Measurements from ENCODE around the gene KLHL29. TPM values are rescaled to one million over a fixed set of nuclear protein-coding genes. Genes with fewer than 3 reads are reported as not detected.

KLHL29 gene
- total RNA-seq, 1 donor from 2014 or later, result 4.4 TPM

- H3K4me1 Mint-ChIP-seq (ENCODE audit: low read depth), result peaks cover 4% of the 10 kb centered on the region
- no peak for DNase-seq (ENCODE audit: low spot score, unreplicated experiment)
- no peak overlapping the region for H3K4me3 Mint-ChIP-seq (ENCODE audit: low read depth)
- H3K36me3 Mint-ChIP-seq (ENCODE audit: insufficient read depth), result no peaks in the 10 kb centered on the region
- H3K27ac Mint-ChIP-seq, result no peak overlapping the region
- H3K27me3 Mint-ChIP-seq, result peaks cover 7% of the 10 kb centered on the region
- no peaks in the 10 kb centered on the region for H3K9me3 Mint-ChIP-seq (ENCODE audit: low read depth)
- no peak for TF ChIP-seq CTCF (IDR thresholded peaks at IDR 0.05; ENCODE audit: unreplicated experiment)
Observed at GRCh38 chr2:23654756-23655155, 269.8 kb downstream of the KLHL29 start.

- Mint-ChIP-seq H3K4me1 (ENCODE audit: low read depth) (peaks cover 4% of the 10 kb centered on the region), H3K9me3 (ENCODE audit: low read depth) (no peaks in the 10 kb centered on the region), H3K27ac (no peak overlapping the region), H3K4me3 (ENCODE audit: low read depth) (no peak overlapping the region), H3K36me3 (ENCODE audit: insufficient read depth) (no peaks in the 10 kb centered on the region), H3K27me3 (peaks cover 7% of the 10 kb centered on the region)
- DNase-seq (ENCODE audit: low spot score, unreplicated experiment), result no peak
- no peak for TF ChIP-seq CTCF (IDR thresholded peaks at IDR 0.05; ENCODE audit: unreplicated experiment)
Observed at GRCh38 chr2:23655934-23656596, 271.1 kb downstream of the KLHL29 start.

- DNase-seq (ENCODE audit: low spot score, unreplicated experiment), result no peak
- no peak for TF ChIP-seq CTCF (IDR thresholded peaks at IDR 0.05; ENCODE audit: unreplicated experiment)
- no peak overlapping the region for H3K27ac Mint-ChIP-seq
- H3K27me3 Mint-ChIP-seq, result peaks cover 7% of the 10 kb centered on the region
- H3K4me3 Mint-ChIP-seq (ENCODE audit: low read depth), result no peak overlapping the region
- H3K36me3 Mint-ChIP-seq (ENCODE audit: insufficient read depth), result no peaks in the 10 kb centered on the region
- no peaks in the 10 kb centered on the region for H3K9me3 Mint-ChIP-seq (ENCODE audit: low read depth)
- peaks cover 4% of the 10 kb centered on the region for H3K4me1 Mint-ChIP-seq (ENCODE audit: low read depth)
Observed at GRCh38 chr2:23656597-23656973, 271.6 kb downstream of the KLHL29 start.

GRCh38 chr2:23657371-23657770 is 272.4 kb downstream of the KLHL29 start:
- H3K4me3 Mint-ChIP-seq (ENCODE audit: low read depth), result no peak overlapping the region
- no peaks in the 10 kb centered on the region for H3K9me3 Mint-ChIP-seq (ENCODE audit: low read depth)
- no peak for DNase-seq (ENCODE audit: low spot score, unreplicated experiment)
- no peak for TF ChIP-seq CTCF (IDR thresholded peaks at IDR 0.05; ENCODE audit: unreplicated experiment)
- H3K27me3 Mint-ChIP-seq, result peaks cover 7% of the 10 kb centered on the region
- no peak overlapping the region for H3K27ac Mint-ChIP-seq
- no peaks in the 10 kb centered on the region for H3K36me3 Mint-ChIP-seq (ENCODE audit: insufficient read depth)
- H3K4me1 Mint-ChIP-seq (ENCODE audit: low read depth), result peaks cover 6% of the 10 kb centered on the region

- no peak for DNase-seq (ENCODE audit: low spot score, unreplicated experiment)
- Mint-ChIP-seq H3K36me3 (ENCODE audit: insufficient read depth) (no peaks in the 10 kb centered on the region), H3K27me3 (peaks cover 6% of the 10 kb centered on the region), H3K27ac (no peak overlapping the region), H3K4me1 (ENCODE audit: low read depth) (peaks cover 6% of the 10 kb centered on the region), H3K9me3 (ENCODE audit: low read depth) (no peaks in the 10 kb centered on the region), H3K4me3 (ENCODE audit: low read depth) (no peak overlapping the region)
- no peak for TF ChIP-seq CTCF (IDR thresholded peaks at IDR 0.05; ENCODE audit: unreplicated experiment)
Observed at GRCh38 chr2:23657934-23658333, 273.0 kb downstream of the KLHL29 start.

All from progenitor cell of endocrine pancreas (in vitro differentiated cells).